ENCODE measurements around the gene DRC3.

DNA sequence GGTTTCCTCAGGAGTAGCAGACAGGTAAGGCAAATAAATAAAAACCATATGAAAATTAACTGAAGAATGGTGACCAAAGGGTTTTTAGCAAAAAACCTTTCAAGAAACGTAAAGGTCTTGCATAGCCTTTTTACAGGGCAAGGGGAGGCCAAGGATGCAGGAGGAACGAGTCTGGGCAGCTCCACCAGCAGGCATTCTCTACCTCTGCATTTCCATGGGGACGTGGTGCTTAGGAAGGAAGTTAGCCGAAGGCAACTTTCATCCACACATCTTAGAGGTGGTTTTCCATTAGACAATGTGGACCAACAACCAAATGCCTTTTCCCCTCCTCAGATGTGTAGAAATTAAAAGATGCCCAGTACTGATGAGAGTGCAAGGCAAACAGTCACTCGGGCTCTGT, 21.1 kb upstream of the DRC3 start:
- no peak for TF ChIP-seq ZFP30 (CRISPR knock-in tag; IDR thresholded peaks at IDR 0.05)
- no peak for TF ChIP-seq ARNTL (CRISPR knock-in tag; IDR thresholded peaks at IDR 0.05; ENCODE audit: borderline replicate concordance, low read depth)
- TF ChIP-seq, protein P1, sequence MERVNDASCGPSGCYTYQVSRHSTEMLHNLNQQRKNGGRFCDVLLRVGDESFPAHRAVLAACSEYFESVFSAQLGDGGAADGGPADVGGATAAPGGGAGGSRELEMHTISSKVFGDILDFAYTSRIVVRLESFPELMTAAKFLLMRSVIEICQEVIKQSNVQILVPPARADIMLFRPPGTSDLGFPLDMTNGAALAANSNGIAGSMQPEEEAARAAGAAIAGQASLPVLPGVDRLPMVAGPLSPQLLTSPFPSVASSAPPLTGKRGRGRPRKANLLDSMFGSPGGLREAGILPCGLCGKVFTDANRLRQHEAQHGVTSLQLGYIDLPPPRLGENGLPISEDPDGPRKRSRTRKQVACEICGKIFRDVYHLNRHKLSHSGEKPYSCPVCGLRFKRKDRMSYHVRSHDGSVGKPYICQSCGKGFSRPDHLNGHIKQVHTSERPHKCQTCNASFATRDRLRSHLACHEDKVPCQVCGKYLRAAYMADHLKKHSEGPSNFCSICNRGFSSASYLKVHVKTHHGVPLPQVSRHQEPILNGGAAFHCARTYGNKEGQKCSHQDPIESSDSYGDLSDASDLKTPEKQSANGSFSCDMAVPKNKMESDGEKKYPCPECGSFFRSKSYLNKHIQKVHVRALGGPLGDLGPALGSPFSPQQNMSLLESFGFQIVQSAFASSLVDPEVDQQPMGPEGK (CRISPR knock-in tag; IDR thresholded peaks at IDR 0.05; ENCODE audit: borderline replicate concordance) = no peak
- no peak for TF ChIP-seq OSR1 (CRISPR knock-in tag; IDR thresholded peaks at IDR 0.05)
- no peak for TF ChIP-seq ZC3H10 (CRISPR knock-in tag; IDR thresholded peaks at IDR 0.05)
- TF ChIP-seq ISL1 (CRISPR knock-in tag; IDR thresholded peaks at IDR 0.05) = no peak
- TF ChIP-seq ZFP3 (CRISPR knock-in tag; IDR thresholded peaks at IDR 0.05) = no peak
- TF ChIP-seq RARB (CRISPR knock-in tag; IDR thresholded peaks at IDR 0.05) = no peak
- TF ChIP-seq, protein P2, sequence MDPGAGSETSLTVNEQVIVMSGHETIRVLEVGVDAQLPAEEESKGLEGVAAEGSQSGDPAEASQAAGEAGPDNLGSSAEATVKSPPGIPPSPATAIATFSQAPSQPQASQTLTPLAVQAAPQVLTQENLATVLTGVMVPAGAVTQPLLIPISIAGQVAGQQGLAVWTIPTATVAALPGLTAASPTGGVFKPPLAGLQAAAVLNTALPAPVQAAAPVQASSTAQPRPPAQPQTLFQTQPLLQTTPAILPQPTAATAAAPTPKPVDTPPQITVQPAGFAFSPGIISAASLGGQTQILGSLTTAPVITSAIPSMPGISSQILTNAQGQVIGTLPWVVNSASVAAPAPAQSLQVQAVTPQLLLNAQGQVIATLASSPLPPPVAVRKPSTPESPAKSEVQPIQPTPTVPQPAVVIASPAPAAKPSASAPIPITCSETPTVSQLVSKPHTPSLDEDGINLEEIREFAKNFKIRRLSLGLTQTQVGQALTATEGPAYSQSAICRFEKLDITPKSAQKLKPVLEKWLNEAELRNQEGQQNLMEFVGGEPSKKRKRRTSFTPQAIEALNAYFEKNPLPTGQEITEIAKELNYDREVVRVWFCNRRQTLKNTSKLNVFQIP (CRISPR knock-in tag; IDR thresholded peaks at IDR 0.05; ENCODE audit: borderline replicate concordance, low read depth) = no peak
- TF ChIP-seq, protein P3, sequence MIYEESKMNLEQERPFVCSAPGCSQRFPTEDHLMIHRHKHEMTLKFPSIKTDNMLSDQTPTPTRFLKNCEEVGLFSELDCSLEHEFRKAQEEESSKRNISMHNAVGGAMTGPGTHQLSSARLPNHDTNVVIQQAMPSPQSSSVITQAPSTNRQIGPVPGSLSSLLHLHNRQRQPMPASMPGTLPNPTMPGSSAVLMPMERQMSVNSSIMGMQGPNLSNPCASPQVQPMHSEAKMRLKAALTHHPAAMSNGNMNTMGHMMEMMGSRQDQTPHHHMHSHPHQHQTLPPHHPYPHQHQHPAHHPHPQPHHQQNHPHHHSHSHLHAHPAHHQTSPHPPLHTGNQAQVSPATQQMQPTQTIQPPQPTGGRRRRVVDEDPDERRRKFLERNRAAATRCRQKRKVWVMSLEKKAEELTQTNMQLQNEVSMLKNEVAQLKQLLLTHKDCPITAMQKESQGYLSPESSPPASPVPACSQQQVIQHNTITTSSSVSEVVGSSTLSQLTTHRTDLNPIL (CRISPR knock-in tag; IDR thresholded peaks at IDR 0.05; ENCODE audit: low read depth) = no peak
- TF ChIP-seq GLIS3 (CRISPR knock-in tag; IDR thresholded peaks at IDR 0.05) = no peak
- no peak for TF ChIP-seq ZNF8 (CRISPR knock-in tag; IDR thresholded peaks at IDR 0.05)
- no peak for TF ChIP-seq CSDC2 (CRISPR knock-in tag; IDR thresholded peaks at IDR 0.05)

Data from SK-N-SH treated with all-trans-retinoic acid at 6 μM for 48 hours (cell line).